MCF 10A (cell line): Measurements from ENCODE around the gene SP2. TPM values are rescaled to one million over a fixed set of nuclear protein-coding genes. Genes with fewer than 3 reads are reported as not detected.

ENCODE experiments used
- BruUV-seq: library from RNA; stranded (reverse); fragments of 400-500 nt; replicated peaks from 2 replicates; lab custom pipeline; 2021; lab: Mats Ljungman, UMichigan
- CTCF ChIA-PET: fragments of 300-600 bp; sonication (Branson Sonifier 250); formaldehyde crosslinking; extraction: SDS; loops from one replicate; lab custom pipeline; 2021; ENCODE audit warnings: antibody characterized with exemption, inconsistent platforms; lab: Yijun Ruan, JAX
- POLR2A ChIA-PET: fragments of 300-600, 350-650 bp; sonication (Branson Sonifier 250); formaldehyde crosslinking; extraction: SDS; loops from one replicate; lab custom pipeline; 2020; ENCODE audit warnings: antibody characterized with exemption, inconsistent platforms; lab: Yijun Ruan, JAX
- DNase-seq: peaks from one replicate; pipeline ENCODE4 v3.0.0-alpha.2; 2018; ENCODE audit not compliant: unreplicated experiment
- H3K27ac Mint-ChIP-seq: one replicate; pipeline ENCODE4 v1.8.0; 2022; ENCODE audit warnings: mild to moderate bottlenecking, low read depth, mixed read lengths; ENCODE audit not compliant: unreplicated experiment
- H3K27me3 Mint-ChIP-seq: one replicate; pipeline ENCODE4 v1.8.0; 2022; ENCODE audit warnings: mixed read lengths; ENCODE audit not compliant: insufficient read depth, unreplicated experiment
- H3K36me3 Mint-ChIP-seq: one replicate; pipeline ENCODE4 v1.8.0; 2022; ENCODE audit warnings: mild to moderate bottlenecking, moderate library complexity, mixed read lengths; ENCODE audit not compliant: insufficient read depth, unreplicated experiment
- H3K4me1 Mint-ChIP-seq: one replicate; pipeline ENCODE4 v1.8.0; 2022; ENCODE audit warnings: mixed read lengths; ENCODE audit not compliant: insufficient read depth, unreplicated experiment
- H3K4me3 Mint-ChIP-seq: one replicate; pipeline ENCODE4 v1.8.0; 2022; ENCODE audit warnings: mild to moderate bottlenecking, moderate library complexity, mixed read lengths; ENCODE audit not compliant: unreplicated experiment
- H3K9me3 Mint-ChIP-seq: one replicate; pipeline ENCODE4 v1.8.0; 2022; ENCODE audit warnings: mixed read lengths; ENCODE audit not compliant: unreplicated experiment
- intact Hi-C: fragments of 100-400 bp; cut with micrococcal nuclease; formaldehyde crosslinking; loops from 2 replicates; pipeline ENCODE4 v1.14.1; 2022
- total RNA-seq: library from RNA; stranded (reverse); gene quantifications from 2 replicates; pipeline ENCODE4 v1.2.3, GENCODE V29; 2022
- TF ChIP-seq, protein P1 (sequence below): fragments of 200-600 bp; IDR thresholded peaks from one replicate; pipeline ENCODE4 v1.8.0; 2022; ENCODE audit warnings: antibody characterized with exemption, mild to moderate bottlenecking; ENCODE audit not compliant: unreplicated experiment

The SP2 gene
- total RNA-seq, 1 experiment from 2014 or later = 15.1 TPM

DNA sequence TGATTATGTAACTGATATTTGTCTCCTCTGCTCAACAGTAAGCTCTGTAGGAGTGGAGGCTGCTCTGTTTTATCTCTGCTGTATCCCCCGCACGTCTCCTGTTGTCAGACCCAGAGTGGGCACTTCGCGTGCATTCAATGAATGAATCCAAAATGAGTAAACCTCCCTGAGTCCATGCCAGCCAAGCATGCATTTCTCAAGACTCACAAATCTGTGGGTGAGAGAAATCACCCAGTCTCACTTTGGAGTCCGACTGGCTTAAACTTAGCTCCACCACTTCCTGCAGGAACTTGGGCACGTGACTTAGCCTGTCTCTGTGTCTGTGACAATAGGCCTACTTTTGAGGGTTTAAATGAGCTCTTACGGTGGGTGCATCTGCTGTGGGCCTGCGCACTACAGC lies 49.0 kb downstream of the SP2 start:
- ChIA-PET CTCF (interaction anchor here (0.6 to 15.6 kb wide), 7 partner anchors 24 to 148 kb away, joined by 3 to 336 read pairs (median 4); partner anchors contain the start of gene CDK5RAP3), POLR2A (interaction anchor here (7.3 kb wide), 1 partner anchor 51 kb away, joined by 117 read pairs; the partner anchor contains the start of gene SP2)
- no peaks in the 10 kb centered on the region for H3K27me3 Mint-ChIP-seq
- peaks cover 38% of the 10 kb centered on the region for H3K36me3 Mint-ChIP-seq
- BruUV-seq = no TSS peak
- no peak for DNase-seq
- no peak overlapping the region for H3K27ac Mint-ChIP-seq
- intact Hi-C loops = loop anchor here (5.0 kb wide), 1 partner anchor 187 kb away; no protein-coding TSS in a partner anchor
- TF ChIP-seq, protein P1, sequence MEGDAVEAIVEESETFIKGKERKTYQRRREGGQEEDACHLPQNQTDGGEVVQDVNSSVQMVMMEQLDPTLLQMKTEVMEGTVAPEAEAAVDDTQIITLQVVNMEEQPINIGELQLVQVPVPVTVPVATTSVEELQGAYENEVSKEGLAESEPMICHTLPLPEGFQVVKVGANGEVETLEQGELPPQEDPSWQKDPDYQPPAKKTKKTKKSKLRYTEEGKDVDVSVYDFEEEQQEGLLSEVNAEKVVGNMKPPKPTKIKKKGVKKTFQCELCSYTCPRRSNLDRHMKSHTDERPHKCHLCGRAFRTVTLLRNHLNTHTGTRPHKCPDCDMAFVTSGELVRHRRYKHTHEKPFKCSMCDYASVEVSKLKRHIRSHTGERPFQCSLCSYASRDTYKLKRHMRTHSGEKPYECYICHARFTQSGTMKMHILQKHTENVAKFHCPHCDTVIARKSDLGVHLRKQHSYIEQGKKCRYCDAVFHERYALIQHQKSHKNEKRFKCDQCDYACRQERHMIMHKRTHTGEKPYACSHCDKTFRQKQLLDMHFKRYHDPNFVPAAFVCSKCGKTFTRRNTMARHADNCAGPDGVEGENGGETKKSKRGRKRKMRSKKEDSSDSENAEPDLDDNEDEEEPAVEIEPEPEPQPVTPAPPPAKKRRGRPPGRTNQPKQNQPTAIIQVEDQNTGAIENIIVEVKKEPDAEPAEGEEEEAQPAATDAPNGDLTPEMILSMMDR = no peak
- no peak overlapping the region for H3K4me3 Mint-ChIP-seq
- no peaks in the 10 kb centered on the region for H3K9me3 Mint-ChIP-seq
- H3K4me1 Mint-ChIP-seq = peaks cover 39% of the 10 kb centered on the region

DNA sequence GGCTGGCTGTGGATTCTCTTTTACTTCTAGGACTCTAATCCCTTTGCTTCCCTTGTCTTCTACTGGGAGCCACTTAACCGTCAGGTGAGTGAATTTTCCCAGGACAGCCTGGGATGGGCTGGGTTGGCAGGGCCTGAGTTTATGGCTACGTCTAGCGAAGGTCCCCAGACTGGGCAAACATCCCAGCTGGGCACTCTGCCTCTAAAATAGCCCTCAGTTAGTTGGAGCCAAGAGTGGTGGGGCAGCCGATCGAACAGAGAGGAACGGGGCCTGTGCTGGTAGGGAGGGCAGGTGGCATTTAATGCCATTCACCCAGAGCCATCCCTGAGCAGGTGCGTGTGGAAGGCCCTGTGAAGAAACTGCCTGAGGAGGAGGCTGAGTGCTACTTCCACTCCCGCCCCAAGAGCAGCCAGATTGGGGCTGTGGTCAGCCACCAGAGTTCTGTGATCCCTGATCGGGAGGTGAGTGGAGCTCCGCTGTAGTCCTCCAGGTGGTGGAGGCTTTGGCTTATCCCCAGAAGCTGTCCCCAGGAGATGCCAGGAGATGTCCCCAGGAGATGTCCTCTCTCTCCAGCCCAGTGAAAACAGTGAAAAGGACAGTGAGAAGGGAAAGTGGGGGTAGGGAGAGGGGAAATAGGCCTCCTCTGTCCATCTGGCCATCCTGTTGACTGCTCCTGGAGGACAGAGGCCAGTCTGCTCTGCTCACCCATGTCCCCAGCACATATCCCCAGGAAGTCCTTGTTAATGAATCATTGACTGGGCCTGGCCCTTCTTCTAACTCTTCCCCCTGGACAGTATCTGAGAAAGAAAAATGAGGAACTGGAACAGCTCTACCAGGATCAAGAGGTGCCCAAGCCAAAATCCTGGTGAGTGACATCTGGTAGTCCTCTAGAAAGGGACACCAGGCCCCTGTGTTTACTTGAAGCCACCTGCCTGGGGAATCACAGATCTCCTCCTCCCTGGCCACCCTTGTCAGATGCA lies 49.8 kb downstream of the SP2 start:
- DNase-seq = no peak
- H3K27ac Mint-ChIP-seq = no peak overlapping the region
- ChIA-PET POLR2A (interaction anchor here (1.1 to 7.3 kb wide), 4 partner anchors 41 to 103 kb away, joined by 3 to 117 read pairs (median 10); partner anchors contain the start of gene SP2), CTCF (interaction anchor here (0.6 to 15.6 kb wide), 20 partner anchors 10 to 178 kb away, joined by 3 to 336 read pairs (median 4); partner anchors contain the start of genes CDK5RAP3, PRR15L, SCRN2 and SP2)
- H3K27me3 Mint-ChIP-seq = no peaks in the 10 kb centered on the region
- no peak overlapping the region for H3K4me3 Mint-ChIP-seq
- TF ChIP-seq, protein P1 = no peak
- H3K36me3 Mint-ChIP-seq = peaks cover 38% of the 10 kb centered on the region
- no peaks in the 10 kb centered on the region for H3K9me3 Mint-ChIP-seq
- BruUV-seq = no TSS peak
- intact Hi-C loops = loop anchor here (5.0 kb wide), 1 partner anchor 186 kb away; no protein-coding TSS in a partner anchor
- peaks cover 33% of the 10 kb centered on the region for H3K4me1 Mint-ChIP-seq

DNA sequence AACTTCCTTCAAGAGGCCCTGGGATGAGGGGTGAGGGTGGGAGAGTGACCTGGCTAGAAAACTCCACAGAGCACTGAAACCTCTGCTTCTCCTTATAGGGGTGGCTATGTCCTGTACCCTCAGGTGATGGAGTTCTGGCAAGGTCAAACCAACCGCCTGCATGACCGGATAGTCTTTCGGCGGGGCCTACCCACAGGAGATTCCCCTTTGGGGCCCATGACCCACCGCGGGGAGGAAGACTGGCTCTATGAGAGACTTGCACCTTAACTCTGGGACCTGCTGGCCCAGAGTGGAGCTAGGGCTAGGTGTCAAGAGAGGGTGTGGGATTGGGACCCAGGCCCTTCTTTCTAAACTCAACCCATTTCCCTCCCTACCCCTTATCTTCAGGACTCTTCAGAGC lies 50.5 kb downstream of the SP2 start:
- Mint-ChIP-seq H3K4me3 (no peak overlapping the region), H3K27ac (peak overlapping the region; percentile 19), H3K27me3 (no peaks in the 10 kb centered on the region), H3K9me3 (no peaks in the 10 kb centered on the region), H3K4me1 (peaks cover 26% of the 10 kb centered on the region), H3K36me3 (peaks cover 38% of the 10 kb centered on the region)
- TF ChIP-seq, protein P1 = no peak
- ChIA-PET CTCF (interaction anchor here (0.6 to 15.6 kb wide), 24 partner anchors 8 to 187 kb away, joined by 3 to 336 read pairs (median 4); partner anchors contain the start of genes CDK5RAP3, PRR15L, SCRN2 and SP2), POLR2A (interaction anchor here (0.6 to 7.3 kb wide), 14 partner anchors 8 to 281 kb away, joined by 3 to 117 read pairs (median 6); partner anchors contain the start of genes CDK5RAP3, PRR15L, SCRN2 and SP2)
- BruUV-seq = no TSS peak
- DNase-seq = no peak
- intact Hi-C loops = loop anchor here (5.0 kb wide), 1 partner anchor 186 kb away; no protein-coding TSS in a partner anchor
